ENCODE measurements around the gene RRP12.

Gene RRP12

DNA sequence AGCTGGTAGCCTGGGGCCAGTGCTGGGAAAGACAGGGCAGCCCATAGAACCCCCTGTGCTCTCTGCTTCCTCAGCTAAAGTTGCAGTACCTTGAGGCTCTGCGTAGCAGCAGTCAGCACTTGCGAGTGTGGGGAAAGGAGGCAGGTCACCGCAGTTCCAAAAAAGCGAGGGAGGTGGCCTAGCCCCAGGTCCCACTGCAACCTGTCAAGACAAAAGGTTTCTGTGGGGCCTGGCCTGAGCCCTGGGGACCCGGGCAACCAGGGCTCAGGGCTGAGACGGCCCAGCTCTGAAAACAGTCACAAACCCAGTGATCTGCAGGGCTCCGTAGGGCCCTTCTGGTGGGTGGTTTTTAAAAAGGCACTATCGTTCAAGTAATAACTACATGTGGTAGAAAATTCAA, 19.5 kb downstream of the RRP12 start:
- TF ChIP-seq, protein P1, sequence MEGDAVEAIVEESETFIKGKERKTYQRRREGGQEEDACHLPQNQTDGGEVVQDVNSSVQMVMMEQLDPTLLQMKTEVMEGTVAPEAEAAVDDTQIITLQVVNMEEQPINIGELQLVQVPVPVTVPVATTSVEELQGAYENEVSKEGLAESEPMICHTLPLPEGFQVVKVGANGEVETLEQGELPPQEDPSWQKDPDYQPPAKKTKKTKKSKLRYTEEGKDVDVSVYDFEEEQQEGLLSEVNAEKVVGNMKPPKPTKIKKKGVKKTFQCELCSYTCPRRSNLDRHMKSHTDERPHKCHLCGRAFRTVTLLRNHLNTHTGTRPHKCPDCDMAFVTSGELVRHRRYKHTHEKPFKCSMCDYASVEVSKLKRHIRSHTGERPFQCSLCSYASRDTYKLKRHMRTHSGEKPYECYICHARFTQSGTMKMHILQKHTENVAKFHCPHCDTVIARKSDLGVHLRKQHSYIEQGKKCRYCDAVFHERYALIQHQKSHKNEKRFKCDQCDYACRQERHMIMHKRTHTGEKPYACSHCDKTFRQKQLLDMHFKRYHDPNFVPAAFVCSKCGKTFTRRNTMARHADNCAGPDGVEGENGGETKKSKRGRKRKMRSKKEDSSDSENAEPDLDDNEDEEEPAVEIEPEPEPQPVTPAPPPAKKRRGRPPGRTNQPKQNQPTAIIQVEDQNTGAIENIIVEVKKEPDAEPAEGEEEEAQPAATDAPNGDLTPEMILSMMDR (conservative IDR thresholded peaks at IDR 0.05; ENCODE audit: low read length): no peak
- no peak for DNase-seq (ENCODE audit: low read depth)

GRCh38 chr10:97380516-97380915, 20.6 kb downstream of the RRP12 start:
- DNase-seq (ENCODE audit: low read depth): no peak
- TF ChIP-seq, protein P1 (conservative IDR thresholded peaks at IDR 0.05; ENCODE audit: low read length): no peak
- H3K4me3 ChIP-seq (ENCODE audit: low read length): no peak overlapping the region

More for the DNA sequence above, 19.5 kb downstream of the RRP12 start:
- no peak overlapping the region for H3K4me3 ChIP-seq (ENCODE audit: low read length)

DNA sequence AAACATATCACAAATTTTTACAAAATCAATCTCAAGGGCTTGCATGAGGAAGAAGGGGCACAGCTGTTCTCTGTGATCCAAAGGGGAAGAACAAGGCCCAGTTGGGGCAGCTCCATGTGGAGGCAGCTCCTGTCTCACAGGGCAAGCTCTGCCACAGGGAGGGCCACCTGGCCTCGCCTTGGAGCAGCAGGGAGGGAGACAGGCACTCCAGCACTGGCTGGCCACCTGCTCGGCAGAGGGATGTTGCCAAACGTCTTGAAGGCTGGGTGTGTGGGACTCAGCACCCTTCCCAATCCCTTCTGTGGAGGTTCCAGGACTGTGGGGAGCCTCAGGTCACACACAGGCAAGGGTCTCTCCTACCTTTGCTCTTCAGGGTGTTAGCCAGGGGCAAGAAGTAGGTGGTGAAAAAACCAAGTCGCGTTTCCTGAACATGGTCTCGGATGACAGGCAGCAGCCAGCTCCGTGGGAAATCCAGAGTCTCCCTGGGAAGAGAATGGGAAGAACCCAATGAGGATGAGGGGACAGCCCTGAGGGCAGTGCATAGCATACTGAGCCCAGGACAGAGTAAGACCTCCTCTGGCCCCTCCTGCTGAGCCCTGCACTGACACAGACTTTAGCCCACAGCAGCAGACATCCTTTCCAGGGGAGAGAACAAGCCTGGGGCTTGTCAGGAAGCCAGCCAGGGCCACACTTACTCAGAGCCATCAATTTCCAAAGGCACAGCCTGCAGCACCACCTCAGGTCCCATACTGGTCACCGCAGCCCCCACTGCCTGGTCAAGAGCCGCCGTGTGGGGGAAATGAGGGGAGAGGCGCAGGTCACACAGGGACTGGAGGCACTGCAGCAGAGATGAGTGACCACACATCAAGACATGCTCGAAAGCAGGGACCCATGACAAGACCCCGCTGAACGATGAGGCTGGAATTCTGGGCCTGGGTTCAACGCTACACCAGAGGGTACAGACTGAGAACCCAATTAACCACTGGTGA, 21.9 kb downstream of the RRP12 start:
- TF ChIP-seq, protein P1 (conservative IDR thresholded peaks at IDR 0.05; ENCODE audit: low read length): no peak
- no peak for DNase-seq (ENCODE audit: low read depth)
- H3K4me3 ChIP-seq (ENCODE audit: low read length): no peak overlapping the region

GRCh38 chr10:97376413-97376812, 24.7 kb downstream of the RRP12 start:
- no peak overlapping the region for H3K4me3 ChIP-seq (ENCODE audit: low read length)
- TF ChIP-seq, protein P1 (conservative IDR thresholded peaks at IDR 0.05; ENCODE audit: low read length): no peak
- DNase-seq (ENCODE audit: low read depth): no peak

- TF ChIP-seq, protein P1 (conservative IDR thresholded peaks at IDR 0.05; ENCODE audit: low read length): no peak
- no peak for DNase-seq (ENCODE audit: low read depth)
- H3K4me3 ChIP-seq (ENCODE audit: low read length): no peak overlapping the region
These were observed 27.7 kb downstream of the RRP12 start for GRCh38 chr10:97373456-97373855.

GRCh38 chr10:97372233-97372875, 28.8 kb downstream of the RRP12 start:
- TF ChIP-seq, protein P1 (conservative IDR thresholded peaks at IDR 0.05; ENCODE audit: low read length): no peak
- no peak overlapping the region for H3K4me3 ChIP-seq (ENCODE audit: low read length)
- no peak for DNase-seq (ENCODE audit: low read depth)

Data from AG10803 (cell line).